ENCODE measurements around the gene IFI27L2.
A peak's percentile ranks its signal among the peaks of the same experiment; 100 is the strongest.

IFI27L2 gene

GRCh38 chr14:94122438-94122837 lies 7.0 kb downstream of the IFI27L2 start:
- H3K9me3 ChIP-seq (ENCODE audit: severe bottlenecking) = no peaks in the 10 kb centered on the region
- no peak overlapping the region for H3K4me3 ChIP-seq (ENCODE audit: low read depth, low read length)
- no peak for TF ChIP-seq CTCF (IDR thresholded peaks at IDR 0.05; ENCODE audit: low read depth, low read length)
- no peak overlapping the region for H3K27ac ChIP-seq
- peak; percentile 3 for DNase-seq
- no peaks in the 10 kb centered on the region for H3K36me3 ChIP-seq
- no peaks in the 10 kb centered on the region for H3K27me3 ChIP-seq (ENCODE audit: insufficient read depth, low read depth, severe bottlenecking)

GRCh38 chr14:94121485-94121884 lies 7.9 kb downstream of the IFI27L2 start:
- Histone ChIP-seq H3K27ac (no peak overlapping the region), H3K4me3 (ENCODE audit: low read depth, low read length) (no peak overlapping the region), H3K27me3 (ENCODE audit: insufficient read depth, low read depth, severe bottlenecking) (no peaks in the 10 kb centered on the region), H3K9me3 (ENCODE audit: severe bottlenecking) (no peaks in the 10 kb centered on the region), H3K36me3 (no peaks in the 10 kb centered on the region)
- TF ChIP-seq CTCF (IDR thresholded peaks at IDR 0.05; ENCODE audit: low read depth, low read length) = no peak
- no peak for DNase-seq

GRCh38 chr14:94120667-94121340 lies 8.6 kb downstream of the IFI27L2 start:
- no peaks in the 10 kb centered on the region for H3K36me3 ChIP-seq
- no peaks in the 10 kb centered on the region for H3K27me3 ChIP-seq (ENCODE audit: insufficient read depth, low read depth, severe bottlenecking)
- no peak for DNase-seq
- no peak for TF ChIP-seq CTCF (IDR thresholded peaks at IDR 0.05; ENCODE audit: low read depth, low read length)
- H3K4me3 ChIP-seq (ENCODE audit: low read depth, low read length) = no peak overlapping the region
- no peak overlapping the region for H3K27ac ChIP-seq
- H3K9me3 ChIP-seq (ENCODE audit: severe bottlenecking) = no peaks in the 10 kb centered on the region

GRCh38 chr14:94119071-94119470 lies 10.3 kb downstream of the IFI27L2 start:
- no peak overlapping the region for H3K27ac ChIP-seq
- no peak for TF ChIP-seq CTCF (IDR thresholded peaks at IDR 0.05; ENCODE audit: low read depth, low read length)
- no peak overlapping the region for H3K4me3 ChIP-seq (ENCODE audit: low read depth, low read length)
- DNase-seq = no peak
- no peaks in the 10 kb centered on the region for H3K27me3 ChIP-seq (ENCODE audit: insufficient read depth, low read depth, severe bottlenecking)
- no peaks in the 10 kb centered on the region for H3K9me3 ChIP-seq (ENCODE audit: severe bottlenecking)
- no peaks in the 10 kb centered on the region for H3K36me3 ChIP-seq

- Histone ChIP-seq H3K9me3 (ENCODE audit: severe bottlenecking) (no peaks in the 10 kb centered on the region), H3K27ac (no peak overlapping the region), H3K27me3 (ENCODE audit: insufficient read depth, low read depth, severe bottlenecking) (no peaks in the 10 kb centered on the region), H3K4me3 (ENCODE audit: low read depth, low read length) (no peak overlapping the region), H3K36me3 (no peaks in the 10 kb centered on the region)
- no peak for DNase-seq
- no peak for TF ChIP-seq CTCF (IDR thresholded peaks at IDR 0.05; ENCODE audit: low read depth, low read length)
Observed at GRCh38 chr14:94117856-94118255, 11.5 kb downstream of the IFI27L2 start.

GRCh38 chr14:94116701-94117100 lies 12.7 kb downstream of the IFI27L2 start:
- H3K9me3 ChIP-seq (ENCODE audit: severe bottlenecking) = no peaks in the 10 kb centered on the region
- H3K27me3 ChIP-seq (ENCODE audit: insufficient read depth, low read depth, severe bottlenecking) = no peaks in the 10 kb centered on the region
- no peak overlapping the region for H3K27ac ChIP-seq
- no peak overlapping the region for H3K4me3 ChIP-seq (ENCODE audit: low read depth, low read length)
- no peaks in the 10 kb centered on the region for H3K36me3 ChIP-seq
- no peak for TF ChIP-seq CTCF (IDR thresholded peaks at IDR 0.05; ENCODE audit: low read depth, low read length)
- DNase-seq = no peak
